ENCODE measurements around the gene PXMP2. TPM values are rescaled to one million over a fixed set of nuclear protein-coding genes. Genes with fewer than 3 reads are reported as not detected.

Gene PXMP2
- total and polyA plus RNA-seq, 7 experiments from 2014 or later: 2.6 to 26.8 (median 5.9) TPM

GRCh38 chr12:132641811-132642650 is 45.4 kb upstream of the PXMP2 start:
- Histone ChIP-seq H3K27ac (ENCODE audit: low read depth, low read length) (no peak overlapping the region), H3K9me3 (ENCODE audit: control insufficient read depth in 2 of 3, low read length in 3 of 3) (no peaks in the 10 kb centered on the region), H3K36me3 (ENCODE audit: control insufficient read depth in 2 of 3, insufficient read depth in 3 of 3, low read length in 3 of 3) (peaks cover 0 to 69% (median 9%) of the 10 kb centered on the region in 3 experiments), H3K4me1 (ENCODE audit: control insufficient read depth in 2 of 2, insufficient read depth in 2 of 2, low read length in 2 of 2) (no peaks in the 10 kb centered on the region), H3K27me3 (ENCODE audit: control insufficient read depth in 2 of 2, insufficient read depth in 2 of 2, low read length in 2 of 2) (no peaks in the 10 kb centered on the region), H3K4me3 (ENCODE audit: low read length) (no peak overlapping the region)
- intact Hi-C loops (cut with micrococcal nuclease): no loop called here
- DNase-seq: no peak
- Mint-ChIP-seq H3K4me1 (peaks cover 0 to 9% (median 0%) of the 10 kb centered on the region in 7 donors), H3K27me3 (no peaks in the 10 kb centered on the region), H3K9me3 (peaks cover 0 to 1% (median 0%) of the 10 kb centered on the region in 11 donors), H3K36me3 (peaks cover 12 to 38% (median 18%) of the 10 kb centered on the region in 5 donors), H3K4me3 (no peak overlapping the region), H3K27ac (no peak overlapping the region)
- no peak for ATAC-seq
- ChIA-PET POLR2A (no interaction called here), CTCF (no interaction called here)

- DNase-seq: no peak
- no peak overlapping the region for H3K27ac Mint-ChIP-seq
- POLR2A ChIA-PET: no interaction called here
These were observed 44.2 kb upstream of the PXMP2 start for GRCh38 chr12:132642846-132643835.

GRCh38 chr12:132646850-132647249 is 40.5 kb upstream of the PXMP2 start:
- Mint-ChIP-seq H3K27me3 (no peaks in the 10 kb centered on the region), H3K27ac (no peak overlapping the region), H3K4me1 (no peaks in the 10 kb centered on the region), H3K4me3 (no peak overlapping the region), H3K9me3 (no peaks in the 10 kb centered on the region), H3K36me3 (peaks cover 6 to 37% (median 16%) of the 10 kb centered on the region in 5 donors)
- ATAC-seq (no peak), DNase-seq (no peak)
- H3K27ac ChIP-seq (ENCODE audit: low read depth, low read length): no peak overlapping the region
- H3K4me1 ChIP-seq (ENCODE audit: control insufficient read depth in 2 of 2, insufficient read depth in 2 of 2, low read length in 2 of 2): no peaks in the 10 kb centered on the region
- ChIA-PET CTCF (no interaction called here), POLR2A (no interaction called here)
- H3K9me3 ChIP-seq (ENCODE audit: control insufficient read depth in 2 of 3, low read length in 3 of 3): no peaks in the 10 kb centered on the region
- no peak overlapping the region for H3K4me3 ChIP-seq (ENCODE audit: low read length)
- intact Hi-C loops (cut with micrococcal nuclease): no loop called here
- no peaks in the 10 kb centered on the region for H3K27me3 ChIP-seq (ENCODE audit: control insufficient read depth in 2 of 2, insufficient read depth in 2 of 2, low read length in 2 of 2)
- peaks cover 0 to 54% (median 6%) of the 10 kb centered on the region in 3 experiments for H3K36me3 ChIP-seq (ENCODE audit: control insufficient read depth in 2 of 3, insufficient read depth in 3 of 3, low read length in 3 of 3)

More at GRCh38 chr12:132642846-132643835, 44.2 kb upstream of the PXMP2 start:
- Histone ChIP-seq H3K36me3 (ENCODE audit: control insufficient read depth in 2 of 3, insufficient read depth in 3 of 3, low read length in 3 of 3) (peaks cover 0 to 68% (median 2%) of the 10 kb centered on the region in 3 experiments), H3K27me3 (ENCODE audit: control insufficient read depth in 2 of 2, insufficient read depth in 2 of 2, low read length in 2 of 2) (no peaks in the 10 kb centered on the region), H3K4me3 (ENCODE audit: low read length) (no peak overlapping the region), H3K4me1 (ENCODE audit: control insufficient read depth in 2 of 2, insufficient read depth in 2 of 2, low read length in 2 of 2) (no peaks in the 10 kb centered on the region), H3K27ac (ENCODE audit: low read depth, low read length) (no peak overlapping the region), H3K9me3 (ENCODE audit: control insufficient read depth in 2 of 3, low read length in 3 of 3) (no peaks in the 10 kb centered on the region)
- intact Hi-C loops (cut with micrococcal nuclease): no loop called here
- Mint-ChIP-seq H3K27me3 (no peaks in the 10 kb centered on the region), H3K4me1 (no peaks in the 10 kb centered on the region), H3K4me3 (no peak overlapping the region), H3K36me3 (peaks cover 8 to 38% (median 16%) of the 10 kb centered on the region in 5 donors), H3K9me3 (peaks cover 0 to 1% (median 0%) of the 10 kb centered on the region in 11 donors)
- ATAC-seq: no peak
- CTCF ChIA-PET: interaction anchor here (0.5 kb wide), 1 partner anchor 261 kb away, joined by 3 read pairs; no protein-coding TSS in a partner anchor

- ATAC-seq (no peak), DNase-seq (no peak)
- peaks cover 0 to 50% (median 10%) of the 10 kb centered on the region in 3 experiments for H3K36me3 ChIP-seq (ENCODE audit: control insufficient read depth in 2 of 3, insufficient read depth in 3 of 3, low read length in 3 of 3)
- H3K27me3 ChIP-seq (ENCODE audit: control insufficient read depth in 2 of 2, insufficient read depth in 2 of 2, low read length in 2 of 2): no peaks in the 10 kb centered on the region
- H3K4me1 ChIP-seq (ENCODE audit: control insufficient read depth in 2 of 2, insufficient read depth in 2 of 2, low read length in 2 of 2): no peaks in the 10 kb centered on the region
- intact Hi-C loops (cut with micrococcal nuclease): no loop called here
- no peak overlapping the region for H3K4me3 ChIP-seq (ENCODE audit: low read length)
- H3K27me3 Mint-ChIP-seq: no peaks in the 10 kb centered on the region
- peaks cover 0 to 2% (median 0%) of the 10 kb centered on the region in 11 donors for H3K9me3 Mint-ChIP-seq
- CTCF ChIA-PET: interaction anchor here (0.6 kb wide), 1 partner anchor 43 kb away, joined by 6 read pairs; no protein-coding TSS in a partner anchor
- no peaks in the 10 kb centered on the region for H3K9me3 ChIP-seq (ENCODE audit: control insufficient read depth in 2 of 3, low read length in 3 of 3)
- no peaks in the 10 kb centered on the region for H3K4me1 Mint-ChIP-seq
- H3K27ac ChIP-seq (ENCODE audit: low read depth, low read length): no peak overlapping the region
- POLR2A ChIA-PET: no interaction called here
- no peak overlapping the region for H3K27ac Mint-ChIP-seq
- no peak overlapping the region for H3K4me3 Mint-ChIP-seq
- H3K36me3 Mint-ChIP-seq: peaks cover 4 to 42% (median 20%) of the 10 kb centered on the region in 5 donors
These were observed 39.5 kb upstream of the PXMP2 start for GRCh38 chr12:132647858-132648257.

GRCh38 chr12:132648616-132649225 is 38.7 kb upstream of the PXMP2 start:
- ChIA-PET POLR2A (no interaction called here), CTCF (interaction anchor here (0.7 kb wide), 1 partner anchor 496 kb away, joined by 4 read pairs; no protein-coding TSS in a partner anchor)
- no peak overlapping the region for H3K4me3 Mint-ChIP-seq
- no peaks in the 10 kb centered on the region for H3K4me1 ChIP-seq (ENCODE audit: control insufficient read depth in 2 of 2, insufficient read depth in 2 of 2, low read length in 2 of 2)
- H3K27me3 Mint-ChIP-seq: no peaks in the 10 kb centered on the region
- no peaks in the 10 kb centered on the region for H3K4me1 Mint-ChIP-seq
- no peak overlapping the region for H3K27ac ChIP-seq (ENCODE audit: low read depth, low read length)
- H3K27me3 ChIP-seq (ENCODE audit: control insufficient read depth in 2 of 2, insufficient read depth in 2 of 2, low read length in 2 of 2): no peaks in the 10 kb centered on the region
- H3K4me3 ChIP-seq (ENCODE audit: low read length): no peak overlapping the region
- H3K9me3 ChIP-seq (ENCODE audit: control insufficient read depth in 2 of 3, low read length in 3 of 3): no peaks in the 10 kb centered on the region
- ATAC-seq: no peak
- H3K36me3 Mint-ChIP-seq: peaks cover 4 to 44% (median 23%) of the 10 kb centered on the region in 5 donors
- no peak for DNase-seq
- no peak overlapping the region for H3K27ac Mint-ChIP-seq
- intact Hi-C loops (cut with micrococcal nuclease): no loop called here
- H3K36me3 ChIP-seq (ENCODE audit: control insufficient read depth in 2 of 3, insufficient read depth in 3 of 3, low read length in 3 of 3): peaks cover 0 to 45% (median 10%) of the 10 kb centered on the region in 3 experiments
- peaks cover 0 to 2% (median 0%) of the 10 kb centered on the region in 11 donors for H3K9me3 Mint-ChIP-seq

GRCh38 chr12:132649226-132649945 is 38.0 kb upstream of the PXMP2 start:
- no peaks in the 10 kb centered on the region for H3K27me3 Mint-ChIP-seq
- Histone ChIP-seq H3K9me3 (ENCODE audit: control insufficient read depth in 2 of 3, low read length in 3 of 3) (no peaks in the 10 kb centered on the region), H3K36me3 (ENCODE audit: control insufficient read depth in 2 of 3, insufficient read depth in 3 of 3, low read length in 3 of 3) (peaks cover 0 to 43% (median 10%) of the 10 kb centered on the region in 3 experiments), H3K27me3 (ENCODE audit: control insufficient read depth in 2 of 2, insufficient read depth in 2 of 2, low read length in 2 of 2) (no peaks in the 10 kb centered on the region), H3K4me3 (ENCODE audit: low read length) (no peak overlapping the region), H3K27ac (ENCODE audit: low read depth, low read length) (no peak overlapping the region), H3K4me1 (ENCODE audit: control insufficient read depth in 2 of 2, insufficient read depth in 2 of 2, low read length in 2 of 2) (no peaks in the 10 kb centered on the region)
- H3K4me3 Mint-ChIP-seq: no peak overlapping the region
- intact Hi-C loops (cut with micrococcal nuclease): no loop called here
- H3K4me1 Mint-ChIP-seq: no peaks in the 10 kb centered on the region
- peaks cover 0 to 2% (median 0%) of the 10 kb centered on the region in 11 donors for H3K9me3 Mint-ChIP-seq
- POLR2A ChIA-PET: no interaction called here
- CTCF ChIA-PET: no interaction called here
- DNase-seq (no peak), ATAC-seq (no peak)
- no peak overlapping the region for H3K27ac Mint-ChIP-seq
- peaks cover 4 to 43% (median 24%) of the 10 kb centered on the region in 5 donors for H3K36me3 Mint-ChIP-seq

All from naive thymus-derived CD4-positive, alpha-beta T cell (primary cell).